ENCODE data around the gene PPP4R4. TPM values are rescaled to one million over a fixed set of nuclear protein-coding genes. Genes with fewer than 3 reads are reported as not detected.
A peak's percentile ranks its signal among the peaks of the same experiment; 100 is the strongest.
"Not testable (repeated sequence)": the region's sequence is repeated elsewhere in the genome, so short reads cannot be mapped to it uniquely, and the experiment has no call there.

The PPP4R4 gene
- total RNA-seq, 1 experiment from 2014 or later = 8.8 TPM

- DNase-seq (ENCODE audit: low read depth) = no peak
Measured at GRCh38 chr14:94267352-94267751, 93.2 kb downstream of the PPP4R4 start.

DNA sequence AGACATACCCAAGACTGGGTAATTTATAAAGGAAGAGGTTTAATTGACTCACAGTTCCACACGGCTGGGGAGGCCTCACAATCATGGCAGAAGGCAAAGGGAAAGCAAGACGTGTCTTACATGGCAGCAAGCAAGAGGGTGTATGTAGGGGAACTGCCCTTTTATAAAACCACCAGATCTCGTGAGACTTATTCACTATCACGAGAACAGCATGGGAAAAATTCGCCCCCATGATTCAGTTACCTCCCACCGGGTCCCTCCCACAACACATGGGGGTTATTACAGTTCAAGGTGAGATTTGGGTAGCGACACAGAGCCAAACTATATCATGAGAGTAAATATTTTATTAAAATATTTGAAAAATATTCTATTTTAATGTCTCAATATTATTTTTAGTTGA, 94.5 kb downstream of the PPP4R4 start:
- not testable (repeated sequence) for DNase-seq (ENCODE audit: low read depth)

DNA sequence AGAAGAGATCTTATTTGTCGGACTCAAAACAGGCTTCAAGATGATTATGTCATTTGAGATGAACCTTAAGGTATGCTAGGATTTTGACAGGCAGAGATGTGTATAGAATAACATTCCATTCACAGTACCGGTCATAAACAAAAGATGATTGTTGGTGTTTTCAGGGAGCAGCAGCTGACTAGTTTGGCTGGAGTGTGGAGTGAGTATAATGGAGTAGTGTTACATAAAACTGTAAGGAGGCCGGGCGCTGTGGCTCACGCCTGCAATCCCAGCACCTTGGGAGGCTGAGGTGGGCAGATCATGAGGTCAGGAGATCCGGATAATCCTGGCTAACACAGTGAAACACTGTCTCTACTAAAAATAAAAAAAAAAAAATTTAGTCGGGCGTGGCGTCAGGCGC, 95.0 kb downstream of the PPP4R4 start:
- peak; percentile 10 for DNase-seq (ENCODE audit: low read depth)

- not testable (repeated sequence) for DNase-seq (ENCODE audit: low read depth)
Measured at GRCh38 chr14:94276898-94277561, 102.9 kb downstream of the PPP4R4 start.

GRCh38 chr14:94278731-94279130, 104.6 kb downstream of the PPP4R4 start:
- no peak for DNase-seq (ENCODE audit: low read depth)

- DNase-seq (ENCODE audit: low read depth) = no peak
Measured at GRCh38 chr14:94282991-94283723, 109.0 kb downstream of the PPP4R4 start.

GRCh38 chr14:94284221-94284620, 110.1 kb downstream of the PPP4R4 start:
- no peak for DNase-seq (ENCODE audit: low read depth)

DNA sequence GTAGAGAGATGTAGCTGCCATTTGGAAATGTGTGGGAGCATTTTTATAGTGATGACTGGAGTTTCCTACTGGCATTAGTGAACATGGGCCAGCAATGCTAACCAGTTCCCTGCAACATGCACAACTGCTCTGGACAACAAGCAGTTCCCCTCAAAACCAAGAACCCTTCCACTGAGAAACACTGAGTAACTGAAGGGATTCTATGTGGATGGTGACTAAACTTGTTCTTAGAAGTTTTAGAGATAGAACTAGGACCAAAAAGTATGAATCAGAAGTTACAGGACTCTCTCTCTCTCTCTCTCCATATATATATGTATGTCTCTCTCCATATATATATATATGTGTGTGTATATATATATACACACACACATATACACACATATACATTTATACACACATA, 111.0 kb downstream of the PPP4R4 start:
- no peak for DNase-seq (ENCODE audit: low read depth)

- no peak for DNase-seq (ENCODE audit: low read depth)
Measured at GRCh38 chr14:94288610-94289465, 114.7 kb downstream of the PPP4R4 start.

- DNase-seq (ENCODE audit: low read depth) = no peak
Measured at GRCh38 chr14:94290197-94290596, 116.1 kb downstream of the PPP4R4 start.

DNA sequence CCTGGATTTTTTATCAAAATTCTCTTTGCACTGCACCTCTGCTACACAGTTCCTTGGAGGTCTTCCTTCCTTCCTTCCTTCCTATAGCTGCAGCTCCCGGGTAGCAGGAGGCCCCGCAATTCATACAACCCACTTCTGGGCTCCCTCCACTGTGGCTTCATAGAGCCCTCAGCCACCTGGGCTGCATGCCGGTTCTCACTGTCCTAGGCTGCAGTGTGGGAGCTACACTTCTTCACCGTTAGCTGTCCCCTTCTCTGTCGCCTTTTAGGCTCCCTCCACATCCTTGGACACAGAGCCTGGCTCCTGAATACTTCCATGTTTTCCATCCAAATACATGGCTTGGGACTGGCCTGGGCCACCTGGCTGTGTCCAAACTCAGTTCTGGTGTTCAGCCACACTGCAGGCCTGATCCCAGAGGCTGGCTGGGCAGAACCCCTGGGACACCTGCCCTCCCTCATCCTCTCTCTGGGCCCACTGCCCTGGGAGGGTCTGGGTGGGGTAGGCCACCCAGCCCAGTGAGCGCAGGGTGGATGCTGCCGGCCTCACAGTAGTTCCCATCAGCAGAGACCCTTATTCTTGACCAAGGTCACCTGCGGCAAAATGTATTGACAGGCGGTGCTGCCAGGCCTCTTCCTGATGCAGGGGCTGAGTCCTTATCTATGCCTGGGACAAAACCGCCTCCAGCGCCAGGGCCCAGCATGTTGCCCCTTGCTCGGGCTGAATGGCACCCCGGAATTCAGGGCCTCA, 117.2 kb downstream of the PPP4R4 start:
- no peak for DNase-seq (ENCODE audit: low read depth)

- no peak for DNase-seq (ENCODE audit: low read depth)
Measured at GRCh38 chr14:94291906-94292525, 117.9 kb downstream of the PPP4R4 start.

GRCh38 chr14:94292526-94292871, 118.4 kb downstream of the PPP4R4 start:
- no peak for DNase-seq (ENCODE audit: low read depth)

DNA sequence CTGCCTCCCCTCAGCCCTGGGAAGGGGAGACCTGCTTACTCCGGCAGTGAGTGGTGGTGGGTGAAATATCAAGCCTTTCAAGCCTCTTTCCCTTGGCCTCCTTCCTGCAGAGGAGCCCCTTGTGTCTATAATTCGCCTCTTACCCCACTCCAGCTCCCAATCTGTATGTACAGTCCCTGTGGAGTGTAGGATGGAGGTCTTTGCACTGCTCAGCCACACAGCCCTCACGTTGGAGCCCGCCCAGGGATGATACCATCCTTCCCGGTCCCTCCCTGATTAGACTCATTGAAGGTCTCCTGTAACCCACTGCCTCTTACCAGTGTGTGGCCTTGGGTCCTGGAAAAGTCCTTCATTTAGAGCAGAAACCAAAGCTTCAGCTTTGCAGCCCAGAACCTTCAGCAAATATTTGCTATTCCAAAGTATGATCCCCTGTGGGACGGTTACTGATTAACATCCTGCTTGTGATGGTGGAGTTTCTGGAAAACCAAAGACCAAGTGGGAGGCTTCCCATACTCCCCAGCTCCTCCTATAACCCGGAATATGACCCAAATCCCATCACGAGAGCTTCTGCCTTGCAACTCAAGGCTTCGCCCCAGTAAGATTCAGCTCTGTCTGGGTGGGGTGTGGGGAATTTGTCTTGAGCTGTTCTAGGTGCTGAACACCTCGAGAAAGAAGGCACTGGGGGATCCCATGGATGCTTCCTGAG, 118.9 kb downstream of the PPP4R4 start, which contains the start of gene SERPINA10:
Gene SERPINA10, minus strand, starts transcription at position 397 of the 706 bp plus-strand sequence. CDS start 2,675 bp downstream, outside the sequence.
- no peak for DNase-seq (ENCODE audit: low read depth)

DNA sequence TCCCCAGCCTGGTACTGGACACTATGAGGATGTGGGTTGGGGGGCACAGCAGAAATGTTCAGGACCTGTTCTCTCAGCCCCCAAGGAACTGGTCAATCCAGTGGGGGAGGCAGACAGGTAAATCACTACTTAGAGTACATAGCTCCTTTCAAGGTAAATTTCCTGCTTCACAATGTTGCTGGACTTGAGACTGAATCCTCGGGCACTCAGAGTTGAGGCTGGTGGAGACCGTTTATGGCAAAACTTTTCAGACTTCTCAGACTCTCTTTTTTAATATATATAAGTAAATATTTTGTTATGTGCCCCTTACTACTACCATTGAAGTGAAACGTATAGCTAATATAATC, 119.4 kb downstream of the PPP4R4 start:
- no peak for DNase-seq (ENCODE audit: low read depth)

DNA sequence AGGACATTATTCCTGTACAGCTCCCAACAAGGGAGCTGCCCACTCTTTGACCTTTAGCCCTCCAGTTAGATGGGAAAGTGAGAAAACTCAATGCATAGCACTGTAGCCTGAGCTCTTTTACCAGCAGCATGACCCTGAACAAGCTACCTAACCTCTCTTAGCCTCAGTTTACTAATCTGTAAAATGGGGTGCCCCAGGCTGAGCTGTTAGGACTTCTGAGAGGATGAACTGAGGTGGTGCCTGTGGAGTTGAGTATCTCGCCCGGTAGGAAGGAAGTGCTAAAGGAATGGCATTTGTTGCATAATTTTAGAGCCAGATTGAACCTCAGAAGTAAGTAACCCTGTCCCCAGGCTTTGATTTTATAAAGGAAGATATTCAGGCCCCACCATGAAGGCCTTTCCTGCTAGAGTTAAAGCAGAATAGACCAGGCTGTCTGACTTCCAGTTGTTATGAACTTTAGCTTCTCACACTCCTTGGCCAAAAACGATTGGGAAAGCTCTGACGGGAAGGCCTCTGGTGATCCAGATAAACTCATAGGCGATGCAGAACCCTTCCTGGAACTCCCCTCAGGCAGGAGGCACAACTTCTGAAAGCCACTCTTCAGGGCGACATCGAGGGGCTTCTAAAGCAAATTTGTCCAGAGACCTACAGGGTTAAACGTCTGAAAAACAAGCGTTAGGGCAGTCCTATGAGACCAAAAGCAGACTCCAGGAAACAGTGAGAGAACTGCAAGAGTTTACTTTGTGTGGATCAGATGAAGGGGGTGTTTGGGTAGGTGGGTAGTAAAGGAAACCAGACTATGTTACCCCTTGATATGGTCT, 121.4 kb downstream of the PPP4R4 start:
- no peak for DNase-seq (ENCODE audit: low read depth)

GRCh38 chr14:94296181-94296545, 122.0 kb downstream of the PPP4R4 start:
- not testable (repeated sequence) for DNase-seq (ENCODE audit: low read depth)

GRCh38 chr14:94298130-94298529, 124.0 kb downstream of the PPP4R4 start:
- DNase-seq (ENCODE audit: low read depth) = no peak

DNA sequence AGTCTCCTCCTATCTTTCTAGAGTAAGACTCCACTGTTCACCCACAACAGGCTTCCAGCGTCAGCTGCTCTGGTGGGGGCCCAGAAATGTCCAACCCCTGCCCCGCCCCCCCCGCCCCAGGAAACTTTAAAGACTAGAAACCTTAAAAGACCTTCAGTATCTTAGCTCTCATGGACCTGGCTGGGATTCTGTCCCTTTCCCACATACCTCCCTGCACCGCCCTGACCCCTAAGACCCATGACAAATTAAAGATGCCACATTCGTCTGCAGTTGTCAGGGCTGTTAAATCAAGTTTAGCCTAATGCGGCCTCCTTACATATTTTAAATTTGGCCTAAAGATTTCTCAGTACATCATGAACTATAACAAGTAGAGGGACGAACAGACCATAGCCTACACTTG, 129.0 kb downstream of the PPP4R4 start:
- DNase-seq (ENCODE audit: low read depth) = no peak
